HG02970 (cell line): ENCODE data around the gene HIF1AN.

Source experiments
- ATAC-seq: cut with Tn5 transposase; IDR thresholded peaks from one replicate; pipeline ENCODE4 v1.9.1; 2021; ENCODE audit warnings: mild to moderate bottlenecking, moderate library complexity, moderate number of reproducible peaks; ENCODE audit not compliant: unreplicated experiment, low FRiP score

HIF1AN gene

GRCh38 chr10:100535715-100536353 lies at the start of gene HIF1AN:
Gene HIF1AN (plus strand): TSS chr10:100535943. CDS start chr10:100535959, 16 bp downstream.
- peak; percentile 95 for ATAC-seq

GRCh38 chr10:100487529-100487928 lies 48.2 kb upstream of the HIF1AN start:
- no peak for ATAC-seq

GRCh38 chr10:100489396-100489795 lies 46.3 kb upstream of the HIF1AN start:
- ATAC-seq, result no peak

- no peak for ATAC-seq
Observed at GRCh38 chr10:100490531-100490930, 45.2 kb upstream of the HIF1AN start.

GRCh38 chr10:100496567-100496966 lies 39.2 kb upstream of the HIF1AN start:
- ATAC-seq, result no peak

- ATAC-seq, result no peak
Observed at GRCh38 chr10:100498059-100498458, 37.7 kb upstream of the HIF1AN start.

GRCh38 chr10:100501423-100501822 lies 34.3 kb upstream of the HIF1AN start:
- no peak for ATAC-seq

- no peak for ATAC-seq
Observed at GRCh38 chr10:100502926-100503494, 32.7 kb upstream of the HIF1AN start.

GRCh38 chr10:100504096-100504495 lies 31.6 kb upstream of the HIF1AN start:
- no peak for ATAC-seq

- ATAC-seq, result no peak
Observed at GRCh38 chr10:100505164-100505563, 30.6 kb upstream of the HIF1AN start.

- ATAC-seq, result no peak
Observed at GRCh38 chr10:100506596-100507356, 29.0 kb upstream of the HIF1AN start.

GRCh38 chr10:100507357-100507732 lies 28.4 kb upstream of the HIF1AN start:
- ATAC-seq, result no peak

- ATAC-seq, result no peak
Observed at GRCh38 chr10:100508266-100508665, 27.5 kb upstream of the HIF1AN start.

- no peak for ATAC-seq
Observed at GRCh38 chr10:100508691-100509150, 27.0 kb upstream of the HIF1AN start.

GRCh38 chr10:100509241-100509840 lies 26.4 kb upstream of the HIF1AN start:
- no peak for ATAC-seq

GRCh38 chr10:100510533-100511308 lies 25.0 kb upstream of the HIF1AN start:
- no peak for ATAC-seq

- no peak for ATAC-seq
Observed at GRCh38 chr10:100515612-100516011, 20.1 kb upstream of the HIF1AN start.

GRCh38 chr10:100516847-100517246 lies 18.9 kb upstream of the HIF1AN start:
- ATAC-seq, result no peak

- ATAC-seq, result no peak
Observed at GRCh38 chr10:100518761-100519241, 16.9 kb upstream of the HIF1AN start.

GRCh38 chr10:100519311-100520051 lies 16.3 kb upstream of the HIF1AN start, which contains the start of gene SEC31B:
Gene SEC31B (minus strand): TSS chr10:100519861. CDS start chr10:100516952, 2,909 bp downstream.
- ATAC-seq, result no peak
